Muscle of back (tissue), 11 donors: ENCODE measurements around the gene AP1S2. TPM values are rescaled to one million over a fixed set of nuclear protein-coding genes. Genes with fewer than 3 reads are reported as not detected.

Experiments used
- DNase-seq, 3 donors: peaks; one replicate each; pipeline versions ENCODE4 v3.0.0 to v3.0.0-alpha.2; 2013
- polyA plus RNA-seq, 10 donors: library from polyadenylated mRNA; unstranded; fragments of 120-200 nt; gene quantifications; one replicate each; pipeline ENCODE4 v1.2.1, GENCODE V29; 2013; ENCODE audit not compliant: insufficient read length in 10 of 10

Gene AP1S2
- polyA plus RNA-seq, 10 donors = 37.4 to 55.3 (median 47.9) TPM

DNA sequence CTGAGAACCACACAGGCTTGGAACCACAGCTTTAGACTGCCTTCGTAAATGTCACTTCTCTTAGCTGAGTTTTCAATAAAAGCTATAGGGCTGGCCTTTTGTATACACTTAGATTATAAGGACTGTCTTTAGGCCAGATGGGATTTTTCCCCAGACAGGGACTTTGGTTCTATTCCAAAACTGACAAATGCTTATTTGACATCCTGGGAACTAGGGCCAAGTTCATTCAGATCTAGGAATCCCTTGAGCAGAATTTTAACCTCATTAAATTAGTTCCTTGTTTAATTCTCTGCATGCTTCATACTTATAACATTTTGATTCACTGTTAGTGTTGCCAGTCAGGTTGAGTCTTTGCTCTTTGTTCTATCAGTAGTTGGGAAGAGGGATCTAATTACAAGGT lies 41.2 kb downstream of the AP1S2 start:
- no peak for DNase-seq

DNA sequence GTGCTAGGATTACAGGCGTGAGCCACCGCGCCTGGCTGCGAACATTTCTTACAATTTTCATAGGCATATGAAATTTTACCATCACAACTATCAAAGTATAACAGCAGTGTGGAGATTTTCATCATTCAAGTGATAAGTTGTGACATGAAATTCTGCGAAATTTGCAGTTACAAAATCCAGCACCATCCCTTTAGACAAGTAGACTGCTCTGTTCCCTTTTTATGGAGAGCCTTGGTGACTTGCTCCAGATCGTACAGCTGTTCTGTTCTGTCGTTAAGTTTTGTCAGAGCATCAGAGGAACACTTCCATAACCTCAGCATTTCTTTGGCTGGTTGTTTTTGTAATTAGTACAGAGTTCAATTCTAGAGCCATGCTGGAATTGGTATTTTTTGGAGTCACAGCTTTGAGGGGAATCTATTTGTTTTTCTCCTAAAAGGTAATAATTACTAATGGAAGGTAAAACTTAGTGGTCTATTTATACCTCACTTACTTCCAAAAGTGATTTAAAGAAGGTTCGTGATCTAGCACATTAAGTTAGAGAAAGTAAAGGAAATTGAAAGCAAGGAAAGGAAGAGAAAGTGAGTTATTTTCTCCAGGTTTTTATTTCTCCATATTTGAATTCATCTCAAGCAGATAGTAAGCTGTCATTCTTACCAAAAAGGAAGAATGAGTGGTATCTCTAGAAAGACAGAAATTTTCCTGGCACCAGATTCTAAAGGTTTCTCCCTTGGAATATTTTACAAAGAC lies 42.2 kb downstream of the AP1S2 start:
- no peak for DNase-seq

DNA sequence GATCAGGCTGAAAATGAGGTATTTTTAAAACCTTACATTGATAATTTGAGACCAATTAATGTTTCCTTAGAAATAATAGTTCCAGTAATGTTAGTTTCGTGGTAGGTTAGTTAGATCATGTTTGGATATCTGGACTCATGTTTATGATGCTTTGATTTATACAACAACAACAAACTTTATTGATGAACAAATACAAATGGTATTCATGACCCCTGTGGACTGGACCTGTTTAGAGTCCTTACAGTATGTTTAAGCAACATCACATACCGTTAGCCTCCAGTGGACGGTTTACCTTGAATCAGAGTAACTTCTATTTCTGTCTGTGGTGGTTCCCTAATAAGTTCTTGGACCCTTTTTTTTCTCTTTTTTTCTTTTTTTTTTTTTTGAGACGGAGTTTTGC lies 46.4 kb downstream of the AP1S2 start:
- DNase-seq = no peak

DNA sequence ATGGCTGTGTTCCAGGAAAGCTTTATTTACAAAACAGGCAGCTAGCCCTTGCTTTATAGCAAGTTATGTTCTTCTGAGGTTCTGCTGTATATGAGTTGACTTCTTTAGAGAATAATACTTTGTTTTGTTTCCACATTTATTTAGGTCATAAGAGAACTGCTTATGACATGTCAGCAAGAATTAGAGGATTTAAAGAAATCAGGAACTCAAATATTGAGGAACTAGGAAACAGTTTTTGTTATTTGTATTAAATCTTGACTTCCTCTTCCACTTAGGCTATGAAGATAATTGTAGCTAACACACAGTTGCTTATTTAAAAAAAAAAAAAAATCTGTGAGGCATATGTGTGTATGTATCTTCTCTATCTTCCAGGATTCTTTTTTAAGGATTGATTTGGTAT lies 50.0 kb downstream of the AP1S2 start:
- DNase-seq = no peak

DNA sequence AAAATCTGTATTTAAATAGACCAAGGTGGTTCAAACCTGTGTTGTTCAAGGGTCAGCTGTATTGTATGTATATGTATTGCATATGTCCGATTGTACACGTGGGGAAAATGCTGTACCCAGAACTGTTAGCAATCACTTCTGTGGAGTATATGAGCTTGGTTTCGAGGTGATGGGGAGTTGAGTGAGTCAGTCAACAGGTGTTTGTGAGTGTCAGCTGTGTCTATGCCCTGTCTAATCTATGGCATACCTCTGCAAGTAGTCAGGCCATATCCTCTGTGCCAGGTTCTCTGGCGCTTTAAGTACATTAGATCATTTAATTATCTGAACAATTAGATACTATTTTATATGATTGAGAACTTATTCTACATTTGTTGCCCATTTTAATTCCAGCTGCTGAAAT lies 56.9 kb downstream of the AP1S2 start:
- DNase-seq = no peak

DNA sequence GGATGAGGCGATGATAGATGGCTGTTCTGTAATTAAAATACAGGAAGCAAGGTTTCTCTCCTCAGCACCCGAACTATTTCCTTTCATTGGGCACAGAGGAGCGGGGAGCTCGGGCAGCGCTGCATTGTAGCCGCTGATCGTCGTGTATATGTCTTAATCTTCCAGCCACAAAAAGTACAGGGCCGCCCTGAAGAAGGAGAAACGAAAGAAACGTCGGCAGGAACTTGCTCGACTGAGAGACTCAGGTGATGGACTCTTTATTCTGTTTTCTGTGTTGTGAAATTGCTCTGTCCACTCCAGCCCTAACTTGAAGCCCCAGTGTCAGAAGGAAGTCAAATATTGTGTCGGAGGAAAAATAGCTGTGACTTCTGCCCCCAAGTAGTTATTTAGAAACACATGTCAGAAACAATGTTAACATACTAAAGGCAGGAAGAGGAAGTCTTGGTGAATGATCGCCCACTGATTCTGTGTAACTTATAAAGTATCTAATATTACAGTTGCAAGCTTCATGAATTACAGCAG lies 63.8 kb downstream of the AP1S2 start:
- peak; percentile 2 to 51 (median 23) for DNase-seq

DNA sequence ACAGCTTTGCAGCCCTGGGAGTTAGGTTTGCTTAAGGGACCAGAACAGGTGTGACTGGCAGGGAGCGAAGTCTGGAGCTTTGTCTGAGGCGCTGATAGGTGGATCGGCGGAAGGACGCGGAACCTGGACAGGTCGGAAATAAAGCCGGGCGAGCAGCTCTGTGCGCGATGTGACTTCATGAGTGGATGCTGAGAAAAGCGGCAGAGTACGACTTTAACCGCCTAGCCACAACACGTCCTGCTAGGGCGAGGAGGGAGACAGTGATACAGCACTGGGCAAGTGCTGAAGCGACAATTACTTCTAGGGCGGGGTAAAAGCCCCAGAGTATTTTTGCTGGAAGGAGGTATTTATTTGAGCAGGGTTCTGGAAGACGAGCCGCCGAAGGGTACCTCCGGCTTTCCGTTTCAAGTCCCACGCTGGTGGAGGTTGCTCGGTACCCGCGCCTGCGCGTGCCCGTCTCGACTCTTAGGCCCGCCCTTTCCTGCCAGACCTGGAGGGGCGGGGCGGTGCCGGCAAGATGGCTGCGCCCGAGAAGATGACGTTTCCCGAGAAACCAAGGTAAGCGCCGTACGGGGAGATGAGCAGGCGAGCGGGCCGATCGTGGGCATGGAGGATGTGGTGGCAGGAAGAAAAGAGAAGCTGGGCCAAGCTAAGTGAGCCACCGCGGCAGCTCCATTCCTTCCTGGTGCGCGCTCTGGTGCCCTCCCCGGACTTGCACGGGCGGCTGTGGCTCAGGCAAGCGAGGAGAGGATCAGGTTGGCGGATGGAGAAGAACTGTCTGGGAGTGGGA lies 64.4 kb downstream of the AP1S2 start, which contains the start of gene ZRSR2:
Gene ZRSR2, plus strand, starts transcription at position 506 of the 790 bp plus-strand sequence. Its CDS starts 12 bp downstream, at position 518.
- DNase-seq = peak; percentile 51 to 89 (median 86)

DNA sequence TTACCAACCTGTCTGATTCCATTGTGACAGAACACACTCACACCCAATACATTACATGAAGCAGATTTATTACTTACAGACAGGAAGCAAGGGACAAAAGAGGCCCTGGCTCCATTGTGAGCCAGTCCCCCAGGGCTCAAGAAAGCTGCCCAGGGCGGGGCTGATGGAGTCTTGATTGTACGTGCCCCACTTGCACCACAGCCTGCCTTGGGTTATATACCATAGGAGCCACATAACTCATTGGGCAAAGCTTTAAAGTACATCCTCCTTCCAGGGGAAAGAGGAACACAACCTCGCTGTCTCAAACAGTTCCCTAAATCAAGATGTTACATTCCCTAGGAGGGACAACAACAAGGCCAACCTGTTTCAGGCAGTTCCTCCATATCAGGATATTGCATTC lies 67.7 kb downstream of the AP1S2 start:
- DNase-seq = peak in 1 of 3 donors; percentile 1

DNA sequence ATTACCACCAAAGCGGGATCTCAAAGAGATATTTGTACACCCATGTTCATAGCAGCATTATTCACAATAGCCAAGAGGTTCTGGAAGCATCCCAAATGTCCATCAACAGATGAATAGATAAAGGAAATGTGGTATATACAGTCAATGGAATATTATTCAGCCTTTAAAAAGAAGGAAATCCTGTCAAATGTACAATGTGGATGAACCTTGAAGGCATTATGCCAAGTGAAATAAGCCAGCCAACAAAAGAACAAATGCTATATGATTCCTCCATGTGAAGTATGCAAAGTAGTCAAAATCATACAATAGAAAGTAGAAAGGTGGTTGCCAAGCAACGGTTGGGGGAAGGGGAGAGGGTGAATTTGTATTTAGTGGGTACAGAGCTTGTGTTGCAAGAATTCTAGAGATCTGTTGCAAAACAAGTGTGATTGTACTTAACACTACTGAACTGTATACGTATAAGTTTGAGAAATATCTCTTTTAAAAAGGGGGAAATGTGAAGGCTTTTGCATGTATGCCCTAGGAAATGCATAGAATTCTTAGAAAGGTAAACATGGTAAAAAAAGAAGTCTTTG lies 69.3 kb downstream of the AP1S2 start:
- no peak for DNase-seq

DNA sequence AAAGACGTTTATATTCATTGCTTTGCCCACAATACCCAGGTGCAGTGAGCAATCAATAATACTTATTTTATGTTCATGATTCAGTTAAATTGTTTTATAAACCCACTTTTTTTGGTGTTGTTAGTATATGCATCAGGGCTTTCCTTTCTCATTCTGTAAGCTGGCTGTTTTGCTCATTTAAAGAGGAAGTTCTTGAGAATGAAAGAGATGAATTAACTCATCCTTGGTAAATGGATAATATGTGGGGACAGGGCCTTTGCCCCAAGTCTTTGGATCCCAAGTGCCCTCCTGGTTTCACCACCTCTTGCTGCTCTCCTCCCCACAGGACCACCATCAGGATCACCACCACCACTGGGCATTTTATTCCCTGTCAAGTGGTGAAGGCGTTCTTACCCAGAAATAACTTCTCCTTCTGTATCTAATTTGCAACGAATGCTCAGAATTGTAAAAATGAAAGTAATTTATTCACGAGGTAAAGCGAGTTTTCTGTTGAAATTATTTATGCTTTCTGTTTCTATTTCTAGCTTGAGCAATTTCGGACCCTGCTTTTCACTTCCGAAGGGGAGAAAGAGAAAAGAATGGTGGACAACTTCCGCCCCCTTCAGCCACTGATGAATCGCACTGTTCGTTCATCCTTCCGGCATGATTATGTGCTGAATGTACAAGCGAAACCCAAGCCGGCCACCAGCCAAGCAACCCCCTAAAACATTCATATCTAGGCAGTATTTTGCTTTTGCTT lies 72.5 kb downstream of the AP1S2 start:
- DNase-seq = no peak

Other genes with a start within 250 kb of the AP1S2 start
- gene CLTRN, start 190.0 kb downstream of the AP1S2 start, polyA plus RNA-seq = under 1 TPM; 0.15 to 0.74 (median 0.49) TPM
- 1 to 10 TPM; 2.9 to 6.7 (median 5.2) TPM for gene CA5B, start 116.5 kb downstream of the AP1S2 start, polyA plus RNA-seq
- 10 to 100 TPM in 9 of 10 donors, 1 to 10 TPM in 1; 9.6 to 16.4 (median 11.8) TPM for gene ZRSR2, start 64.3 kb downstream of the AP1S2 start, polyA plus RNA-seq